H1 (cell line): Measurements from ENCODE around the gene CDC73. TPM values are rescaled to one million over a fixed set of nuclear protein-coding genes. Genes with fewer than 3 reads are reported as not detected.

ENCODE experiments used
- CTCF ChIA-PET: fragments of 300-600 bp; sonication (Branson Sonifier 250); formaldehyde crosslinking; loops from one replicate; lab custom pipeline; 2021; ENCODE audit not compliant: partially characterized antibody; lab: Charles Lee
- POLR2A ChIA-PET: fragments of 300-600 bp; sonication (Branson Sonifier 250); formaldehyde crosslinking; loops from one replicate; lab custom pipeline; 2021; ENCODE audit warnings: inconsistent platforms; ENCODE audit not compliant: partially characterized antibody; lab: Charles Lee
- DNase-seq, 2 experiments: peaks; one replicate each; pipeline versions ENCODE4 v3.0.0 to v3.0.0-alpha.2; 2010 to 2022; ENCODE audit warnings: low spot score in 2 of 2, low read depth in 1 of 2, mixed read lengths in 1 of 2
- FAIRE-seq: peaks from 2 replicates; lab custom pipeline; 2011; peaks lifted over from hg19 to GRCh38; lab: Jason Lieb, UNC
- H2AFZ ChIP-seq: 2 replicates; pipeline ENCODE4 v1.8.1; 2012; ENCODE audit warnings: low read length, inconsistent platforms
- H2AK5ac ChIP-seq: 2 replicates; pipeline ENCODE4 v1.6.1; 2013; ENCODE audit warnings: low read depth, low read length
- H2BK120ac ChIP-seq: replicated peaks from 2 replicates; pipeline ENCODE3; 2013; ENCODE audit warnings: low read depth, low read length, inconsistent platforms
- H2BK12ac ChIP-seq: 2 replicates; pipeline ENCODE4 v1.6.1; 2013; ENCODE audit warnings: low read depth, low read length
- H2BK15ac ChIP-seq: 2 replicates; pipeline ENCODE4 v1.6.1; 2013; ENCODE audit warnings: low read length
- H2BK20ac ChIP-seq: 2 replicates; pipeline ENCODE4 v1.6.1; 2013; ENCODE audit warnings: low read length
- H2BK5ac ChIP-seq: 2 replicates; pipeline ENCODE4 v1.6.1; 2013; ENCODE audit warnings: low read depth, low read length
- H3K14ac ChIP-seq: 2 replicates; pipeline ENCODE4 v1.6.1; 2013; ENCODE audit warnings: inconsistent platforms; ENCODE audit not compliant: insufficient read length
- H3K18ac ChIP-seq: 2 replicates; pipeline ENCODE4 v1.6.1; 2013; ENCODE audit warnings: low read length; ENCODE audit errors: extremely low read depth
- H3K23ac ChIP-seq: 2 replicates; pipeline ENCODE4 v1.6.1; 2013; ENCODE audit warnings: inconsistent platforms; ENCODE audit not compliant: insufficient read length
- H3K23me2 ChIP-seq: 2 replicates; pipeline ENCODE4 v1.6.1; 2013; ENCODE audit warnings: low read depth, low read length
- H3K27ac ChIP-seq: 2 replicates; pipeline ENCODE4 v1.6.1; 2011; ENCODE audit warnings: low read depth, low read length, inconsistent platforms
- H3K27me3 ChIP-seq, 4 experiments: replicated peaks in 1 of 4; 1 replicate in 1 of 4; 2 replicates in 3 of 4; pipeline versions ENCODE4 v1.6.1 to v1.8.1; 2011 to 2013; ENCODE audit warnings: low read length in 3 of 4, mild to moderate bottlenecking in 3 of 4, inconsistent platforms in 2 of 4, mixed read lengths in 2 of 4, moderate library complexity in 1 of 4; ENCODE audit not compliant: control insufficient read depth in 3 of 4, insufficient read depth in 3 of 4; ENCODE audit errors: extremely low read depth in 1 of 4
- H3K36me3 ChIP-seq, 4 experiments: 2 replicates each; pipeline versions ENCODE4 v1.6.1 to v1.8.1; 2011 to 2013; ENCODE audit warnings: mild to moderate bottlenecking in 4 of 4, low read length in 3 of 4, moderate library complexity in 2 of 4, control low read depth in 1 of 4, inconsistent platforms in 1 of 4; ENCODE audit not compliant: insufficient read depth in 4 of 4, control insufficient read depth in 2 of 4
- H3K4ac ChIP-seq: replicated peaks from 2 replicates; pipeline ENCODE3; 2013; ENCODE audit warnings: low read length, low read depth, mixed read lengths, inconsistent platforms; ENCODE audit not compliant: insufficient read length
- H3K4me1 ChIP-seq, 4 experiments: replicated peaks in 1 of 4; 1 replicate in 1 of 4; 2 replicates in 3 of 4; pipeline versions ENCODE4 v1.6.1 to v1.8.1; 2011 to 2013; ENCODE audit warnings: low read length in 3 of 4, inconsistent platforms in 2 of 4, mixed read lengths in 1 of 4; ENCODE audit not compliant: insufficient read depth in 4 of 4, control insufficient read depth in 3 of 4
- H3K4me2 ChIP-seq, 2 experiments: 2 replicates each; pipeline versions ENCODE4 v1.6.1 to v1.8.1; 2011 to 2013; ENCODE audit warnings: low read depth in 2 of 2, low read length in 2 of 2, control low read depth in 1 of 2, inconsistent platforms in 1 of 2, mild to moderate bottlenecking in 1 of 2; ENCODE audit not compliant: insufficient read depth in 1 of 2
- H3K4me3 ChIP-seq, 4 experiments: fragments of 200-600, 300-600 bp in 1 of 4; sonication (generic), shearing (Covaris generic), sonication (Bioruptor Twin) in 1 of 4; 2 replicates each; pipeline versions ENCODE4 v1.5.1 to v1.8.1; 2011 to 2016; ENCODE audit warnings: low read length in 4 of 4, low read depth in 3 of 4, control low read depth in 2 of 4, inconsistent platforms in 2 of 4, mild to moderate bottlenecking in 2 of 4, mixed read lengths in 1 of 4, moderate library complexity in 1 of 4; ENCODE audit not compliant: insufficient read depth in 2 of 4; ENCODE audit errors: extremely low read depth in 1 of 4
- H3K56ac ChIP-seq: replicated peaks from 2 replicates; pipeline ENCODE3; 2013; ENCODE audit warnings: low read depth, mild to moderate bottlenecking, mixed read lengths, low read length, inconsistent platforms; ENCODE audit not compliant: insufficient read length
- H3K79me1 ChIP-seq: 2 replicates; pipeline ENCODE4 v1.6.1; 2013; ENCODE audit warnings: low read depth, low read length, control low read depth
- H3K79me2 ChIP-seq, 2 experiments: 2 replicates each; pipeline versions ENCODE4 v1.6.1 to v1.8.1; 2012 to 2013; ENCODE audit warnings: low read length in 2 of 2, mild to moderate bottlenecking in 2 of 2, inconsistent platforms in 1 of 2; ENCODE audit not compliant: insufficient read depth in 2 of 2, control insufficient read depth in 1 of 2
- H3K9ac ChIP-seq, 4 experiments: replicated peaks in 1 of 4; 1 replicate in 1 of 4; 2 replicates in 3 of 4; pipeline versions ENCODE4 v1.6.1 to v1.8.1; 2011 to 2013; ENCODE audit warnings: low read depth in 3 of 4, low read length in 3 of 4, control low read depth in 2 of 4, mild to moderate bottlenecking in 2 of 4, moderate library complexity in 2 of 4, inconsistent platforms in 1 of 4; ENCODE audit errors: extremely low read depth in 1 of 4
- H3K9me3 ChIP-seq, 2 experiments: 2 replicates each; pipeline versions ENCODE4 v1.6.1 to v1.8.1; 2012 to 2013; ENCODE audit warnings: mild to moderate bottlenecking in 2 of 2, moderate library complexity in 2 of 2, control low read depth in 1 of 2, inconsistent platforms in 1 of 2, low read depth in 1 of 2, low read length in 1 of 2, mixed read lengths in 1 of 2; ENCODE audit not compliant: insufficient read depth in 2 of 2
- H4K20me1 ChIP-seq, 2 experiments: replicated peaks in 1 of 2; 2 replicates each; pipeline versions ENCODE3 to v1.8.1; 2011 to 2013; ENCODE audit warnings: inconsistent platforms in 2 of 2, low read length in 2 of 2, mild to moderate bottlenecking in 1 of 2; ENCODE audit not compliant: insufficient read depth in 2 of 2, control insufficient read depth in 1 of 2
- H4K5ac ChIP-seq: 2 replicates; pipeline ENCODE4 v1.6.1; 2013; ENCODE audit warnings: low read length, low read depth, mixed read lengths, inconsistent platforms; ENCODE audit not compliant: insufficient read length
- H4K8ac ChIP-seq: 2 replicates; pipeline ENCODE4 v1.8.0; 2013; ENCODE audit warnings: mild to moderate bottlenecking, moderate library complexity, low read length, inconsistent platforms; ENCODE audit not compliant: insufficient read depth; ENCODE audit errors: extremely low read depth
- H4K91ac ChIP-seq: replicated peaks from 2 replicates; pipeline ENCODE3; 2013; ENCODE audit warnings: low read length, mixed read lengths, inconsistent platforms; ENCODE audit not compliant: insufficient read length
- CHD2 ChIP-seq: IDR thresholded peaks from 2 replicates; pipeline ENCODE4 v1.6.1; 2012; ENCODE audit warnings: low read length, improper control_type of control experiment
- CTCF ChIP-seq, 3 experiments: IDR thresholded peaks; 1 replicate in 2 of 3; 2 replicates in 1 of 3; pipeline versions ENCODE4 v1.5.1 to v1.6.1; 2011; ENCODE audit warnings: low read length in 3 of 3, mild to moderate bottlenecking in 3 of 3, inconsistent platforms in 2 of 3, low read depth in 1 of 3, moderate library complexity in 1 of 3; ENCODE audit not compliant: insufficient read depth in 1 of 3; ENCODE audit errors: control extremely low read depth in 1 of 3
- EGR1 ChIP-seq: IDR thresholded peaks from 2 replicates; pipeline ENCODE4 v1.6.1; 2011; ENCODE audit warnings: low read depth, low read length, borderline replicate concordance
- EZH2 ChIP-seq: fragments of 200-600 bp; sonication (generic); IDR thresholded peaks from 2 replicates; pipeline ENCODE4 v1.7.1; 2012; ENCODE audit warnings: low read depth, mild to moderate bottlenecking, moderate library complexity, low read length, inconsistent platforms; ENCODE audit not compliant: severe bottlenecking
- JUN ChIP-seq: IDR thresholded peaks from 2 replicates; pipeline ENCODE4 v1.6.1; 2011; ENCODE audit warnings: low read depth, mild to moderate bottlenecking, improper control_type of control experiment, low read length
- KDM4A ChIP-seq: IDR thresholded peaks from one replicate; pipeline ENCODE4 v1.7.1; 2012; ENCODE audit warnings: low read depth, mild to moderate bottlenecking, moderate library complexity, low read length, inconsistent platforms; ENCODE audit not compliant: severe bottlenecking
- KDM5A ChIP-seq: fragments of 200-600 bp; IDR thresholded peaks from 2 replicates; pipeline ENCODE4 v1.7.1; 2012; ENCODE audit warnings: mild to moderate bottlenecking, low read length, inconsistent platforms, mixed read lengths
- RBBP5 ChIP-seq: IDR thresholded peaks from 2 replicates; pipeline ENCODE4 v1.7.1; 2012; ENCODE audit warnings: low read depth, mild to moderate bottlenecking, inconsistent platforms, low read length, moderate library complexity, borderline replicate concordance
- SIX5 ChIP-seq: IDR thresholded peaks from 2 replicates; pipeline ENCODE4 v1.6.1; 2011; ENCODE audit warnings: mild to moderate bottlenecking, low read depth, low read length
- SP2 ChIP-seq: IDR thresholded peaks from 2 replicates; pipeline ENCODE4 v1.6.1; 2012; ENCODE audit warnings: mild to moderate bottlenecking, low read length, inconsistent platforms
- SP4 ChIP-seq: IDR thresholded peaks from 2 replicates; pipeline ENCODE4 v1.6.1; 2012; ENCODE audit warnings: low read length, inconsistent platforms
- SRF ChIP-seq: IDR thresholded peaks from 2 replicates; pipeline ENCODE4 v1.6.1; 2011; ENCODE audit warnings: mild to moderate bottlenecking, low read depth, low read length, moderate library complexity
- TCF12 ChIP-seq: IDR thresholded peaks from 2 replicates; pipeline ENCODE4 v1.6.1; 2011; ENCODE audit warnings: low read depth, mild to moderate bottlenecking, low read length
- YY1 ChIP-seq: IDR thresholded peaks from 2 replicates; pipeline ENCODE4 v1.6.1; 2011; ENCODE audit warnings: low read depth, mild to moderate bottlenecking, low read length
- polyA plus RNA-seq, 7 experiments: library from polyadenylated mRNA; depleted of rRNA in 3 of 7; stranded (reverse) in 5 of 7; unstranded in 2 of 7; fragments of >200 nt in 5 of 7; fragments of 200-250 nt in 2 of 7; gene quantifications; 1 replicate in 5 of 7; 2 replicates in 1 of 7; 4 replicates in 1 of 7; pipeline versions ENCODE4 v1.2.1 to v1.2.3, GENCODE V29; 2011 to 2013; ENCODE audit warnings: missing spikeins in 2 of 7, mixed read lengths in 2 of 7
- total RNA-seq: library from RNA; stranded (reverse); fragmentation: NEBNext Ultra II Directional; extraction: Animal tissue kit (Norgen Biotek cat#: 25700); gene quantifications from 2 replicates; pipeline ENCODE4 v1.2.1, GENCODE V29; 2021

Gene CDC73
- total and polyA plus RNA-seq, 2 of the 8 experiments (the other 6 are each of a cell fraction or from before 2014, with no cell fraction given): 9.8 to 64.0 TPM

- no peak for FAIRE-seq
- no peak for TF ChIP-seq EGR1
- TF ChIP-seq CHD2: no peak
- no peak for TF ChIP-seq YY1
- TF ChIP-seq SP2: no peak
- no peak for TF ChIP-seq TCF12
- no peak for TF ChIP-seq KDM4A
- TF ChIP-seq SP4: no peak
- TF ChIP-seq EZH2: no peak
- TF ChIP-seq SIX5: no peak
- TF ChIP-seq SRF: no peak
- no peak for TF ChIP-seq JUN
- no peak for TF ChIP-seq RBBP5
- no peak for TF ChIP-seq KDM5A
- TF ChIP-seq CTCF (IDR thresholded peaks at IDR 0.05; ENCODE audit: control extremely low read depth in 1 of 3, insufficient read depth in 1 of 3, low read depth in 1 of 3, low read length in 3 of 3): no peak
These were observed 139.1 kb downstream of the CDC73 start for GRCh38 chr1:193260896-193261295.

More at GRCh38 chr1:193260896-193261295, 139.1 kb downstream of the CDC73 start:
- no peak overlapping the region for H2BK15ac ChIP-seq
- no peak overlapping the region for H3K4me2 ChIP-seq
- H3K9ac ChIP-seq: no peak overlapping the region
- 0 out of 7 replicates have a peak, but pooled peaks cover 0 to 2% (median 0%) of the 10 kb centered on the region in 4 experiments for H3K4me1 ChIP-seq
- ChIA-PET CTCF (interaction anchor here (1.9 kb wide), 1 partner anchor 15 kb away, joined by 4 read pairs; no protein-coding TSS in a partner anchor), POLR2A (interaction anchor here (0.9 kb wide), 1 partner anchor 10 kb away, joined by 4 read pairs; no protein-coding TSS in a partner anchor)
- no peak overlapping the region for H3K4ac ChIP-seq
- no peak overlapping the region for H2BK5ac ChIP-seq
- no peak overlapping the region for H3K18ac ChIP-seq
- H3K27me3 ChIP-seq: no peaks in the 10 kb centered on the region
- no peak overlapping the region for H2BK120ac ChIP-seq
- H2BK12ac ChIP-seq: no peak overlapping the region
- no peaks in the 10 kb centered on the region for H3K36me3 ChIP-seq
- H3K9me3 ChIP-seq: no peaks in the 10 kb centered on the region
- no peak overlapping the region for H2BK20ac ChIP-seq
- H3K4me3 ChIP-seq: no peak overlapping the region
- no peak overlapping the region for H3K27ac ChIP-seq
- no peak overlapping the region for H4K91ac ChIP-seq
- no peak overlapping the region for H2AFZ ChIP-seq
- 0 out of 2 replicates have a peak, but pooled peaks cover 3% of the 10 kb centered on the region for H3K79me1 ChIP-seq
- no peak overlapping the region for H3K56ac ChIP-seq
- H4K8ac ChIP-seq: no peak overlapping the region
- no peak overlapping the region for H2AK5ac ChIP-seq
- no peak overlapping the region for H3K14ac ChIP-seq
- no peak overlapping the region for H4K5ac ChIP-seq
- H3K23me2 ChIP-seq: no peaks in the 10 kb centered on the region; the same call in 1 of the 2 replicates
- H3K79me2 ChIP-seq: no peaks in the 10 kb centered on the region
- no peaks in the 10 kb centered on the region for H4K20me1 ChIP-seq
- no peak overlapping the region for H3K23ac ChIP-seq
- DNase-seq: no peak
